ENCODE data around the gene RMI1.
"Not testable (repeated sequence)": the region's sequence is repeated elsewhere in the genome, so short reads cannot be mapped to it uniquely, and the experiment has no call there.

The RMI1 gene

DNA sequence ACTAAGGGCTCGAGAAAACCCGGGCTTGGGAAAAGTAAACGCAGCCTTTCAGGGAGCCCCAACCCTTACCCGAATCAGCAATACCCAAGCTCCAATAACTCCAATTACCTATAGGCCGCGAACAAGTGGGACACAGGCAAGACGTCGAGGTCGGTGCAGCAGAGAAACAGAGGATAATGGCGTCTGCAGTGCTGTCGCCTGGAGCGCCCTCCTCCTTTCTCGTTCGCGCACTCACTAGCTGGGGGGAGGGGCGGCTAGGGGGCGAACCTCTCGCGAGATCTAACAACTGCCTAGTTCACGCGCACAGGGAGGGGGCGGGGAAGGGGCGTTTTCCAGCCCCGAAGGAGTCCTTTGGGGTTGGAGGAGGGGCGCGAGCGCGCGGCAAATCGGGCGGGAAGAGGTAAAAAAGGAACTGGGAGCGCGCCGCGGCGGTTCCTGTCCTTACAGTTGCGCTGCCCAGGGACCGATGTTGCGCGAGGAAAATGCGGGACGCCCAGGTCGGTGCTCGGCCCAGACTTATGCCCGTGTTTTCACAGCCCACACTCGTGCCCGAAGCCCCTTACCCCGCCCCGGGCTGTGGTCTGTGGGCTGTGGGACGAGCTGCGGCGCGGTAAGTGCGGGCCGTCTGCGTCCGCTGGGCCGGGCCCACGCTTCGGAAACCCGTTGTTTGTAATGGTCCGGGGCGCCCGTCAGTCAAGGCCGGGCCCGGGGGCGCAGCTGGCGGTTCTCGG, at the start of gene RMI1:
RMI1 (plus strand) TSS at position 411 of the 731 bp plus-strand sequence. CDS start 20,182 bp downstream, outside the sequence.
- intact Hi-C loops (cut with DNase I): loop anchor here (1.0 kb wide), 1 partner anchor 23 kb away; no protein-coding TSS in a partner anchor
- DNase-seq: peak; percentile 97 to 99 (median 98)

DNA sequence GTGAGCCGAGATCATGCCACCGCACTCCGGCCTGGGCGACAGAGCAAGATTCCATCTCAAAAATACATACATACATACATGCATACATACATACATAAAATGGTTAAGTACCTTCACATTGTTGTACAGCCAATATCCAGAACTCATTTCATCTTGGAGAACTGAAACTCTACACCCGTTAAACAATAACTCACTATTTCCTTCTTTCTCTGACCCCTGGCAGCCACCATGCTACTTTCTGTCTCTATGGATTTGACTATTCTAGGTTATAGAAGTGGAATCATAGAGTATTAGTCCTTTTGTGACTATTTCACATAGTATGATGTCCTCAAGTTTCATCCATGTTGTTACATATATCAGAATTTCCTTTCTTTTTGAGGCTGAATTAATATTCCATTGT, 49.7 kb upstream of the RMI1 start:
- intact Hi-C loops (cut with DNase I): no loop called here
- DNase-seq: no peak

DNA sequence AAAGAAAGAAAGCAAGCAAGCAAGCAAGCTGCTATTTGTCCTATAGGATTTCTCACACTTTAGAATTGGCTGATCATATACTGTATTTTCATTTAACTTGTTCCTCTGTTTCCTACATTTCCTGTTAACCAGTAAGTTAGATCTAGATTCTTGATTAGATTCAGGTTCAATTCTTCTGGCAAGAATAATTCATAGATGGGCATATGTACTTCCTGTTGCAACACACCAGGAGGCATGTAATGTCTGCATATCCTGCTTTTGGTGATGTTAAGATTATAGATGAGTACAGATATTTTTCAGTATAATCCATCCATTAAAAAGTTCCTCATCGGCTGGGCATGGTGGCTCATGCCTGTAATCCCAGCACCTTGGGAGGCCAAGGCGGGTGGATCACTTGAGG, 48.6 kb upstream of the RMI1 start:
- intact Hi-C loops (cut with DNase I): no loop called here
- DNase-seq: no peak

DNA sequence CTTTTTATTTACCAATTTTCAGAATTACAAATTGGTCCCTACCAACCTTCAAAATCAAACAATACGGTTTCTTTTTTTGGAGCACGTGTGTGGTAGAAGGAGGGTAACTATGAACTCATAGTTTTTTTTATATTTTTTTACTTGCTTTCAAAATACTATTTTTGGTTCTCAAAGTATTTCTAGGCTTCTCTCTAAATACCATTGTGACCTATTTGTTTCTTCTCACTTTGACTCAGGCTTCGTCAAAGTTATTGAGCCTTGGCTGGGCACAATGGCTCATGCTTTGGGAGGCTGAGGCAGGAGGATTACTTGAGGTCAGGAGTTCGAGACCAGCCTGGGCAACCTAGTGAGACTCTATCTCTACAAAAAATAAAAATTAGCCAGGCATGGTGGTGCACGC, 47.8 kb upstream of the RMI1 start:
- DNase-seq: no peak
- intact Hi-C loops (cut with DNase I): no loop called here

DNA sequence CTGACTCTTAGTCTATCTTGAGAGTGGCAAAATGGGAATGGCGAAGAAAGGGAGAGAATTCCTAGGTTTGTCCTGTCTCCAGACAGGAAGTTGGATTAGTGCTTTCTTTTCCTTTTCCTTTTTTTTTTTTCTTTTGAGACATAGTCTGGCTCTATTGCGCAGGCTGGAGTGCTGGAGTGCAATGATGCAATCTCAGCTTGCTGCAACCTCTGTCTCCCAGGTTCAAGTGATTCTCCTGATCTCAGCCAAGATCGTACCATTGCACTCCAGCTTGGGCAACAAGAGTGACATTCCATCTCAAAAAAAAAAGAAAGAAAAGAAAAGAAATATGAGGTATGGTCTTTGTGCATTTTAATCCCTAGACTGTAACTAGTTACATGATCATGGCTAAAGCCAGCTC, 46.8 kb upstream of the RMI1 start:
- no peak for DNase-seq
- intact Hi-C loops (cut with DNase I): no loop called here

- intact Hi-C loops (cut with DNase I): loop anchor here (5.0 kb wide), 1 partner anchor 238 kb away; no protein-coding TSS in a partner anchor
Measured at GRCh38 chr9:83934569-83935275, 45.9 kb upstream of the RMI1 start.

DNA sequence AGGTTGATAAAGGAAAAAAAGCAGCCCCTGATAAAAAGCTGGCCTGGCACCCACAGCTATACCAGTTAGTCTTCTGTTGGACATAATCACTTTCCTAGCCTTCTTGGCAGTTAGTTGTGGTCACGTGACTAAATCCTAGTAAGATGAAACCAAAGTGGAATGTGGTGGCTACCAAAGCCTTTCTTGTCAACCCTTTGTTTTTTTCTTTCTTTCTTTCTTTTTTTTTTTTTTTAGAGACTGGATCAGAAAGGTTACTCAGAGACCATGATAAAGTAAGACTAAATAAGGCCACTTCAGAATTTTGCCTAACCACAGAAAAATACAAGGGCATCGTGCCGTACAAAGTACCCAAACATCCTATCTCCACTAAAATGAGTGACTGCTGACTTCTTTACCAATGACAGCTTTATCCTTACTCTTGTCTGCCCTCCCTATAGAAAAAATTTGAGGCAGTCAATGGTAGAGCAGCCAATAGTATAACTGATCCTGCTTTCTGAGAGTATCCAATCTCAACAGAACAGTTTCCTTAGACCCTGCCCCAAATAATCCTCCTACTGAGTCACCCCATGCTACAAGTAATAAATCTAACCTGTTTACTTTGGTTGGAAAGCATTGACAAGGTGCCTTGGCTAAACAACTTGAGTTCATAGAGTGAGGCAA, 45.2 kb upstream of the RMI1 start:
- intact Hi-C loops (cut with DNase I): loop anchor here (5.0 kb wide), 1 partner anchor 237 kb away; no protein-coding TSS in a partner anchor
- no peak for DNase-seq

More at GRCh38 chr9:83934569-83935275, 45.9 kb upstream of the RMI1 start:
- no peak for DNase-seq

DNA sequence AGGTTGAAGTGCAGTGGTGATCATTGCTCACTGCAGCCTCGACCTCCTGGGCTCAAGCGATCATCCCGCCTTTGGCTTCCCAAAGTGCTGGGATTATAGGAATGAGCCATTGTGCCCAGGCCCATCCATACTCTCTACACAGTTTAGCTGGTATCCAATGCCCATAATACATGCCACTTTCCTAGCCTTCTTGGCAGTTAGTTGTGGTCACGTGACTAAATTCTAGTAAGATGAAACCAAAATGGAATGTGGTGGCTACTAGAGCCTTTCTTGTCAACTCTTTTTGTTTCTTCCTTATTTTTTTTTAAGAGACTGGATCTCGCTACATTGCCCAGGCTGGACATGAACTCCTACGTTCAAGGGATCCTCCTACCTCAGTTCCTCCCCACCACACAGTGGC, 44.1 kb upstream of the RMI1 start:
- intact Hi-C loops (cut with DNase I): loop anchor here (2.0 to 5.0 kb wide), 2 partner anchors 236 to 378 kb away; no protein-coding TSS in a partner anchor
- no peak for DNase-seq

DNA sequence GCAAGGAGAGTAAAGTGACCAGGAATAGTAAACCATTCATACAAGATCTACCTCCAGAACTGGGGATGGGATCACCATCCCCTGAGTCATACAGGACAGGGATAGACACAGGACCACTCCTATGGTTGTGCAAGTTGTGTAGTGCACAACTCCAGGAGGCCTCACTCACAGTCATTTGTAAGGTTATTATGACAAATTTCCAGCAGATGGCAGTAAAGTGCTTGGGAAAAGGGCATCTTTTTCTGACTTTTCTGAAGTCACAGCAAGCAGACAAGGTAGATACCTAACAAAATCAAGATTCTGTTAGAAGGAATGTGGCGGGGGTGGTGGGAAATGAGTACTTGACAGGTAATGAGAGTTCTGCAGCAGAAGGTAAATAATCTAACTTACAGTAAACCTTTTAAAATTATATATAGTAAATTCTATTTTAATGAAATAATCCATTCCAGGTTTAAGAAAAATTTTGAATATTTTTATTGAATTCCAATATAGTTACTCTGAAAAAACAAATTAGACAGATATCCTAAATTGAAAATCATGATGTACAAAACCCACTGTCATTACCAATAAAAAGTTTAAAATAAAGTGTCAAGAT, 42.6 kb upstream of the RMI1 start:
- DNase-seq: peak in 1 of 10 donors; percentile 11
- intact Hi-C loops (cut with DNase I): loop anchor here (1.0 to 5.0 kb wide), 3 partner anchors 234 to 377 kb away; no protein-coding TSS in a partner anchor

GRCh38 chr9:83940590-83941303, 39.9 kb upstream of the RMI1 start:
- DNase-seq: no peak
- intact Hi-C loops (cut with DNase I): no loop called here

DNA sequence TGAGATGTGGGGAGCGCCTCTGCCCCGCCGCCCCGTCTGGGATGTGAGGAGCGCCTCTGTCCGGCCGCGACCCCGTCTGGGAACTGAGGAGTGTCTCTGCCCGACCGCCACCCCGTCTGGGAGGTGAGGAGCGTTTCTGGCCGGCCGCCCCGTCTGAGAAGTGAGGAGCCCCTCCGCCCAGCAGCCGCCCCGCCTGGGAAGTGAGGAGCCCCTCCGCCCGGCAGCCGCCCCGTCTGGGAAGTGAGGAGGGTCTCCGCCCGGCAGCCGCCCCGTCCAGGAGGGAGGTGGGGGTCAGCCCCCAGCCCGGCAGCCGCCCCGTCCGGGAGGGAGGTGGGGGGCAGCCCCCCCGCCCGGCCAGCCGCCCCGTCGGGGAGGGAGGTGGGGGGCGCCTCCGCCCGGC, 32.5 kb upstream of the RMI1 start:
- intact Hi-C loops (cut with DNase I): not testable (repeated sequence)

DNA sequence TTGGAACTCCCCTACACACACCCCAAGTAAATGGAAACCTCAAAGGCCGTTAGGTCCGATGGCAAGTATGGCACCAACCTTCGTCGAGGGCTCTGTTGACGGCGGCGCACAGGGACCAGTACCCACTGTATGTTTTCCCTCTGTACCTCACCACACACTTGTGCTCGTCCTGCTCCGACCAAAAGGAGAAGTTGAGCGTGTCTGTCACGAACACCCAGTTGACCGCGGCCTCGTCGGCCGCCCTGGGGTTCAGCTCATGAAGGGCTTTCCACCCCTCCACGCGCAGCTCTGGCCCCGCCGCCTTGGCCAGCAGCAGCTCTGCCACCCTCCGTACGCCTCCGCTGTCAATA, 24.5 kb upstream of the RMI1 start:
- intact Hi-C loops (cut with DNase I): no loop called here
- peak in 5 of 10 donors; percentile 23 to 85 (median 25) for DNase-seq

More for the DNA sequence above, 32.5 kb upstream of the RMI1 start:
- not testable (repeated sequence) for DNase-seq

DNA sequence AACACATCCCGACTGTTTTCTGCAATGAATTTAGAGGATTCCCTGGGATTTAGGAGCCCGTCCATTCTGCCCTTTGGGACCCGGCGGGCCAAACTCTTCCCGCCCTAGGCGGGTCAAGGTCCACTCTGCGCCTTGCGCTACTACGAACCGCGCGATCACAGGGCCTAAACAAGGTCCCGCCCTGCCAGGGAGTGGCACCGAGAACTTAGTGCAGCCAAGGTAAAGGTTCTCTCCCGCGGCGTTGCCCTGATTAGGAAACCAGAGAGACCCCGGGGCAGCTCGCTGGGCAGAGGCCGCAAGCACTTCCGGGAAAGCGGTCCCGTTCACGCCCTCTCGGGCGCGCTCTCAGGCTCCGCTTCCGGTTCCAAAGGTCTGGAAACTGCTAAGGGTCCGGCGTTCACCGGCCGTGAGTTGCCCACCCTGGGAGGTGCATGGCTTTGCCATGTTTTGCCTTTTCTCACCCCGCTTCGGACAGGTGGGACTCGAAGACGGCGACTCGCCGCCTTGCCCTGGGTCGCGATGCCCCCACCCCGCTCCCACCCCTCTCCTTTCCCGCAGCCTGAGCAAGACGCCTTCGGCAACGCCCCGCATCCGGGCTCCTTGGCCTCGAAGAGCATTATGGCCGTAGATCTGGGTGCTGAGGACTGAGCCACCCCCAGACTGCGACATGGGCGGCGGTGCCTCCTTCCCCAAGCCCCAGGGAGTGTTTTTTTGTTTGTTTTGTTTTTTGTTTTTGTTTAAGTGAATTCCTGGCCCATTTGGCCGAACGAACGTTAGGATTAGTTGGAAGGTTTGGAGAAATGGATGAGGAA, 24.0 kb upstream of the RMI1 start:
- intact Hi-C loops (cut with DNase I): loop anchor here (1.0 kb wide), 1 partner anchor 25 kb away; no protein-coding TSS in a partner anchor
- peak; percentile 60 to 95 (median 72) for DNase-seq

- intact Hi-C loops (cut with DNase I): loop anchor here (1.0 kb wide), 1 partner anchor 24 kb away; no protein-coding TSS in a partner anchor
- DNase-seq: no peak
Measured at GRCh38 chr9:83957248-83957513, 23.4 kb upstream of the RMI1 start.

DNA sequence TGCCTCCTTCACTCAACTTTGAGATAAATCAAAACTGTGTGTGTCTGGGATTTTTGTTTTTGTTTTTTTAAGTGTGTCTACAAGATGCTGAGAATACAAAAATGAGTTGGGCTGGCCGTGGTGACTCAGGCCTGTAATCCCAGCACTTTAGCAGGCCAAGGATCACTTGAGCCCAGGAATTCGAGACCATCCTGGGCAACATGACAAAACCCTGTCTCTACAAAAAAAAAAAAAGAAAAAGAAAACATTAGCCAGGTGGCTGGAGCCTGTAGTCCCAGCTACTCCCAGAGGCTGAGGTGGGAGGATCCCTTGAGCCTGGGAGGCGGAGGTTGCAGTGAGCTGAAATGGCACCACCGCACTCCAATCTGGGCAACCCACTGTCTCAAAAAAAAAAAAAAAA, 21.5 kb upstream of the RMI1 start:
- intact Hi-C loops (cut with DNase I): no loop called here

DNA sequence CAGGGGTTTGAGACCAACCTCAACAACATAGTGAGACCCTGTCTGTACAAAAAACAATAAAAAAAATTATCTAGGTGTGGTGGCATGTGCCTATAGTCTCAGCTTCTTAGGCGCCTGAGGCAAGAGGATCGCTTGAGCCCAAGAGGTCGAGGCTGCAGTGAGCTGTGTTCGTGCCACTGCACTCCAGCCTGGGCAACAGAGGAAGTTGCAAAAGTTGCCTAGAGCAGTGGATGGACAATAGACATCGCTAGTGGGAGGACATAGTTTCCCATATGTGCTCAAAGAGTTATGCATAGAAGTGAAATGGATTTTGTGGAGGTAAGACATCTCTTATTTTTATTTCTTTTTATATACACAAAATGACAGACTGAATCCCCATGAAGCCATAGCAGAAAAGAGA, 19.6 kb upstream of the RMI1 start:
- intact Hi-C loops (cut with DNase I): no loop called here

More for the DNA sequence above, 21.5 kb upstream of the RMI1 start:
- DNase-seq: no peak

GRCh38 chr9:83962165-83962564, 18.4 kb upstream of the RMI1 start:
- intact Hi-C loops (cut with DNase I): no loop called here
- no peak for DNase-seq

More for the DNA sequence above, 19.6 kb upstream of the RMI1 start:
- DNase-seq: no peak

GRCh38 chr9:83964973-83965349, 15.6 kb upstream of the RMI1 start:
- intact Hi-C loops (cut with DNase I): no loop called here

More at GRCh38 chr9:83964973-83965349, 15.6 kb upstream of the RMI1 start:
- DNase-seq: no peak
